Transverse colon (tissue), 4 donors: ENCODE data around the gene KDF1. TPM values are rescaled to one million over a fixed set of nuclear protein-coding genes. Genes with fewer than 3 reads are reported as not detected.

Experiments
- DNase-seq: peaks from one replicate; pipeline ENCODE4 v3.0.0-alpha.2; 2019
- H3K27ac ChIP-seq, 4 donors: fragments of 200-600 bp; sonication (generic); 2 replicates each; pipeline ENCODE4 v1.5.1; 2016 to 2018; ENCODE audit warnings: inconsistent platforms in 4 of 4
- H3K27me3 ChIP-seq: fragments of 200-600 bp; sonication (generic); 2 replicates; pipeline ENCODE4 v1.5.1; 2017; ENCODE audit warnings: inconsistent platforms
- H3K36me3 ChIP-seq, 4 donors: fragments of 200-600 bp; sonication (generic); 2 replicates each; pipeline ENCODE4 v1.5.1; 2017 to 2019; ENCODE audit warnings: inconsistent platforms in 4 of 4
- H3K4me1 ChIP-seq, 4 donors: fragments of 200-600 bp; sonication (generic); 2 replicates each; pipeline ENCODE4 v1.5.1; 2017 to 2020; ENCODE audit warnings: inconsistent platforms in 4 of 4
- H3K4me3 ChIP-seq, 4 donors: fragments of 200-600 bp; sonication (generic); 1 replicate in 1 of 4; 2 replicates in 3 of 4; pipeline versions ENCODE4 v1.5.1 to v1.6.1; 2017 to 2019; ENCODE audit warnings: inconsistent platforms in 4 of 4
- H3K9me3 ChIP-seq, 2 donors: fragments of 200-600 bp; sonication (generic); 2 replicates each; pipeline ENCODE4 v1.5.1; 2017 to 2019; ENCODE audit warnings: inconsistent platforms in 2 of 2
- CTCF ChIP-seq, 5 experiments: fragments of 200-600 bp in 3 of 5; fragments of 450-650 bp in 2 of 5; sonication (generic) in 3 of 5; IDR thresholded peaks; 1 replicate in 2 of 5; 2 replicates in 3 of 5; pipeline ENCODE4 v1.5.1; 2016 to 2017; ENCODE audit warnings: antibody characterized with exemption in 5 of 5, inconsistent platforms in 3 of 5, mild to moderate bottlenecking in 2 of 5, moderate library complexity in 1 of 5
- EP300 ChIP-seq: sonication (generic); formaldehyde crosslinking; IDR thresholded peaks from one replicate; pipeline ENCODE4 v1.6.1; 2017; ENCODE audit warnings: antibody characterized with exemption, low read depth
- POLR2A ChIP-seq: fragments of 450-650 bp; IDR thresholded peaks from one replicate; pipeline ENCODE4 v1.6.1; 2016; ENCODE audit warnings: antibody characterized with exemption, mild to moderate bottlenecking, moderate library complexity
- POLR2AphosphoS5 ChIP-seq, 3 donors: sonication (generic); formaldehyde crosslinking; IDR thresholded peaks; one replicate each; pipeline ENCODE4 v1.6.1; 2016; ENCODE audit warnings: antibody characterized with exemption in 3 of 3
- WGBS, 2 donors: methylation state at CpG; one replicate each; pipeline ENCODE4 v1.1.5; 2018; ENCODE audit warnings: low coverage in 1 of 2; 5-methylcytosine and 5-hydroxymethylcytosine counted together
- in situ Hi-C, 4 donors: fragments of 200-750 bp; cut with MboI; loops; one replicate each; pipeline versions ENCODE4 v1.15.0 to v1.15.1; 2017; ENCODE audit warnings: low sequenced_read_pairs in 3 of 4, low pct_ligation_motif_present in 1 of 4, low pct_unique_long_range_greater_than_20kb in 1 of 4
- intact Hi-C: fragments of 100-400 bp; cut with DNase I; formaldehyde crosslinking; loops from one replicate; pipeline ENCODE4 v1.15.1; 2023; ENCODE audit warnings: low total_unique reads
- total RNA-seq, 4 donors: library from RNA; depleted of rRNA; stranded (reverse); fragments of >200 nt; gene quantifications; one replicate each; pipeline ENCODE4 v1.1.0, GENCODE V29; 2016

Gene KDF1
- total RNA-seq, 4 donors from 2014 or later = 11.6 to 36.2 (median 29.8) TPM

GRCh38 chr1:26994787-26995517 lies 34.7 kb upstream of the KDF1 start:
- H3K27ac ChIP-seq = peak overlapping the region; percentile 43 to 71 (median 48)
- TF ChIP-seq POLR2A (no peak), POLR2AphosphoS5 (IDR thresholded peaks at IDR 0.05) (no peak), EP300 (no peak), CTCF (IDR thresholded peaks at IDR 0.05) (no peak)
- H3K36me3 ChIP-seq = no peaks in the 10 kb centered on the region
- peaks cover 65% of the 10 kb centered on the region for H3K27me3 ChIP-seq
- WGBS, 2 donors = 41% methylated on average over 15 of the region's 15 CpGs; no CpG with 5 or more reads in 1 of the 2 donors
- DNase-seq = no peak
- in situ Hi-C loops (loop anchor here in 1 of 4 donors (10.0 kb wide), 1 partner anchor 100 kb away; no protein-coding TSS in a partner anchor), intact Hi-C loops (loop anchor here (10.0 kb wide), 1 partner anchor 290 kb away; no protein-coding TSS in a partner anchor)
- no peaks in the 10 kb centered on the region for H3K9me3 ChIP-seq
- H3K4me3 ChIP-seq = peak overlapping the region; percentile 19 to 90 (median 50)
- peaks cover 12 to 39% (median 24%) of the 10 kb centered on the region in 4 donors for H3K4me1 ChIP-seq

GRCh38 chr1:26994020-26994786 lies 33.9 kb upstream of the KDF1 start:
- in situ Hi-C loops = loop anchor here in 1 of 4 donors (10.0 kb wide), 1 partner anchor 101 kb away; no protein-coding TSS in a partner anchor
- peaks cover 65% of the 10 kb centered on the region for H3K27me3 ChIP-seq
- no peaks in the 10 kb centered on the region for H3K9me3 ChIP-seq
- DNase-seq = no peak
- H3K27ac ChIP-seq = peak overlapping the region; percentile 67 to 83 (median 77)
- no peaks in the 10 kb centered on the region for H3K36me3 ChIP-seq
- H3K4me3 ChIP-seq = peak overlapping the region; percentile 45 to 90 (median 68)
- intact Hi-C loops = loop anchor here (10.0 kb wide), 1 partner anchor 291 kb away; no protein-coding TSS in a partner anchor
- TF ChIP-seq CTCF (IDR thresholded peaks at IDR 0.05) (no peak), EP300 (no peak), POLR2A (no peak), POLR2AphosphoS5 (IDR thresholded peaks at IDR 0.05) (no peak)
- 0% methylated on average over 53 of the region's 97 CpGs; no CpG with 5 or more reads in 1 of the 2 donors for WGBS, 2 donors
- H3K4me1 ChIP-seq = peaks cover 12 to 31% (median 20%) of the 10 kb centered on the region in 4 donors

DNA sequence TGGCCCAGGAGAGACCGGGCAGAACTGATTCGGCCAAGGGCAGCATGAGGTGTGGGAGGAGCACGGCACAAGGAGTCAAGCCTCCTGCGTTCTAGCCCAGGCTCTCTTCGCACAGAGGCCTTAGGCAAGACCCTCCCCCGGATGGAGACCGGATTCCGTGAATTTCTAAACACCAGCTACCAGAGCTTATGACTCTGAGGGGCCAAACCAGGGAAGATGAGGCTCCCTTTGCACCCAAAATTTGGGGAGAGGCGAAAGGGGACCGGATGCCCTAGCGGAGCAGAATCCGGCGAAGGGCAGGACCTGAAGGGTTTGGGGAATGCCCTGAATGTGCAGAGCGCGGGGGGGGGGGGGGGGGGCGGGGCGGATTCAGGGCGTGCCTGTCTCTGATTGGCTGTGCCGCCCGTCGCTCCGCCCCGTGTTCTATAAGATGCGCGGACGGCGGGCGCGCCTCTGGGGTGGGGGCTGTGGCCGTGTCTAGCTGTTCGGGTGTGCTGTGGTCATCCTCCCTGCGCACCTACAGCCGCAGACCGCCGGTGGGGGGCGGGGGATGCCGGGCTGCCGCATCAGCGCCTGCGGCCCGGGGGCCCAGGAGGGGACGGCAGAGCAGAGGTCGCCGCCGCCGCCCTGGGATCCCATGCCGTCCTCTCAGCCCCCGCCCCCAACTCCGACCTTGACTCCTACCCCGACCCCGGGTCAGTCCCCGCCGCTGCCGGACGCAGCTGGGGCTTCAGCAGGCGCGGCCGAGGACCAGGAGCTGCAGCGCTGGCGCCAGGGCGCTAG lies 33.2 kb upstream of the KDF1 start, which contains the start of gene TRNP1:
Gene TRNP1, plus strand, starts transcription at position 456 of the 783 bp plus-strand sequence. Its CDS starts 95 bp downstream, at position 551.
- no peaks in the 10 kb centered on the region for H3K36me3 ChIP-seq
- intact Hi-C loops = loop anchor here (10.0 kb wide), 1 partner anchor 291 kb away; no protein-coding TSS in a partner anchor
- H3K4me1 ChIP-seq = peaks cover 5 to 26% (median 17%) of the 10 kb centered on the region in 4 donors
- H3K27me3 ChIP-seq = peaks cover 65% of the 10 kb centered on the region
- in situ Hi-C loops = loop anchor here in 1 of 4 donors (10.0 kb wide), 1 partner anchor 101 kb away; no protein-coding TSS in a partner anchor
- H3K9me3 ChIP-seq = no peaks in the 10 kb centered on the region
- H3K4me3 ChIP-seq = peak within 1 kb of the TSS; percentile 45 to 90 (median 68)
- DNase-seq = peak; percentile 53
- WGBS, 2 donors = 1% methylated on average over 33 of the region's 61 CpGs; no CpG with 5 or more reads in 1 of the 2 donors
- H3K27ac ChIP-seq = peak within 1 kb of the TSS; percentile 67 to 83 (median 77)
- TF ChIP-seq EP300 (no peak), POLR2A (peak; percentile 38), CTCF (IDR thresholded peaks at IDR 0.05) (no peak), POLR2AphosphoS5 (IDR thresholded peaks at IDR 0.05) (peak; percentile 63 to 83 (median 65))
